ENCODE results near the gene MARK3. TPM values are rescaled to one million over a fixed set of nuclear protein-coding genes. Genes with fewer than 3 reads are reported as not detected.

MARK3 gene
- total RNA-seq, 1 experiment from 2014 or later: 78.0 TPM

GRCh38 chr14:103382376-103382775, 2.8 kb upstream of the MARK3 start:
- intact Hi-C loops (cut with micrococcal nuclease; ENCODE audit: unreplicated experiment): no loop called here
- H3K4me3 Mint-ChIP-seq (ENCODE audit: unreplicated experiment): no peak overlapping the region
- H3K27me3 Mint-ChIP-seq (ENCODE audit: insufficient read depth, unreplicated experiment): peaks cover 13% of the 10 kb centered on the region
- peaks cover 6% of the 10 kb centered on the region for H3K4me1 Mint-ChIP-seq (ENCODE audit: low read depth, unreplicated experiment)
- BruUV-seq (replicated peaks): no TSS peak
- H3K27ac Mint-ChIP-seq (ENCODE audit: unreplicated experiment): no peak overlapping the region
- Histone ChIP-seq H3K9me3 (no peaks in the 10 kb centered on the region), H3K4me3 (ENCODE audit: low read depth, low read length) (no peak overlapping the region), H3K36me3 (ENCODE audit: control insufficient read depth, insufficient read depth, low read length) (no peaks in the 10 kb centered on the region), H3K4me1 (0 out of 2 replicates have a peak, but pooled peaks cover 3% of the 10 kb centered on the region), H3K27me3 (replicated peaks; ENCODE audit: control insufficient read depth, insufficient read depth, low read length) (no peaks in the 10 kb centered on the region)
- peaks cover 12% of the 10 kb centered on the region for H3K36me3 Mint-ChIP-seq (ENCODE audit: insufficient read depth, unreplicated experiment)
- H3K9me3 Mint-ChIP-seq (ENCODE audit: unreplicated experiment): no peaks in the 10 kb centered on the region
- CTCF ChIA-PET: interaction anchor here (0.6 kb wide), 1 partner anchor 8 kb away, joined by 4 read pairs; no protein-coding TSS in a partner anchor
- DNase-seq: no peak
- TF ChIP-seq CTCF (IDR thresholded peaks at IDR 0.05; ENCODE audit: insufficient read depth in 1 of 2, low read depth in 1 of 2, low read length in 1 of 2, severe bottlenecking in 1 of 2, unreplicated experiment in 1 of 2): no peak
- POLR2A ChIA-PET: no interaction called here

- Mint-ChIP-seq H3K36me3 (ENCODE audit: insufficient read depth, unreplicated experiment) (peaks cover 12% of the 10 kb centered on the region), H3K27me3 (ENCODE audit: insufficient read depth, unreplicated experiment) (peaks cover 13% of the 10 kb centered on the region), H3K4me1 (ENCODE audit: low read depth, unreplicated experiment) (peaks cover 6% of the 10 kb centered on the region), H3K27ac (ENCODE audit: unreplicated experiment) (peak overlapping the region; percentile 86), H3K4me3 (ENCODE audit: unreplicated experiment) (peak overlapping the region; percentile 90), H3K9me3 (ENCODE audit: unreplicated experiment) (no peaks in the 10 kb centered on the region)
- no TSS peak for BruUV-seq (replicated peaks)
- POLR2A ChIA-PET: no interaction called here
- Histone ChIP-seq H3K36me3 (ENCODE audit: control insufficient read depth, insufficient read depth, low read length) (no peaks in the 10 kb centered on the region), H3K4me3 (ENCODE audit: low read depth, low read length) (peak overlapping the region; percentile 98), H3K9me3 (no peaks in the 10 kb centered on the region), H3K27me3 (replicated peaks; ENCODE audit: control insufficient read depth, insufficient read depth, low read length) (no peaks in the 10 kb centered on the region), H3K4me1 (peaks cover 9% of the 10 kb centered on the region; the same call in 1 of the 2 replicates)
- intact Hi-C loops (cut with micrococcal nuclease; ENCODE audit: unreplicated experiment): loop anchor here (5.0 kb wide), 1 partner anchor 32 kb away; no protein-coding TSS in a partner anchor
- CTCF ChIA-PET: interaction anchor here (0.6 kb wide), 1 partner anchor 39 kb away, joined by 6 read pairs; no protein-coding TSS in a partner anchor
- no peak for DNase-seq
- no peak for TF ChIP-seq CTCF (IDR thresholded peaks at IDR 0.05; ENCODE audit: insufficient read depth in 1 of 2, low read depth in 1 of 2, low read length in 1 of 2, severe bottlenecking in 1 of 2, unreplicated experiment in 1 of 2)
Measured at GRCh38 chr14:103384450-103385151, 614 bp upstream of the MARK3 start.

GRCh38 chr14:103385929-103386712, 906 bp downstream of the MARK3 start:
- Histone ChIP-seq H3K27me3 (replicated peaks; ENCODE audit: control insufficient read depth, insufficient read depth, low read length) (no peaks in the 10 kb centered on the region), H3K9me3 (no peaks in the 10 kb centered on the region), H3K4me1 (peaks cover 9% of the 10 kb centered on the region; the same call in 1 of the 2 replicates), H3K36me3 (ENCODE audit: control insufficient read depth, insufficient read depth, low read length) (no peaks in the 10 kb centered on the region), H3K4me3 (ENCODE audit: low read depth, low read length) (peak overlapping the region; percentile 98)
- TF ChIP-seq CTCF (IDR thresholded peaks at IDR 0.05; ENCODE audit: insufficient read depth in 1 of 2, low read depth in 1 of 2, low read length in 1 of 2, severe bottlenecking in 1 of 2, unreplicated experiment in 1 of 2): no peak
- peaks cover 10% of the 10 kb centered on the region for H3K27me3 Mint-ChIP-seq (ENCODE audit: insufficient read depth, unreplicated experiment)
- TSS peak; percentile 37 for BruUV-seq (replicated peaks)
- CTCF ChIA-PET: no interaction called here
- POLR2A ChIA-PET: interaction anchor here (0.8 kb wide), 1 partner anchor 48 kb away, joined by 3 read pairs; no protein-coding TSS in a partner anchor
- peak overlapping the region; percentile 45 for H3K27ac Mint-ChIP-seq (ENCODE audit: unreplicated experiment)
- H3K36me3 Mint-ChIP-seq (ENCODE audit: insufficient read depth, unreplicated experiment): peaks cover 12% of the 10 kb centered on the region
- intact Hi-C loops (cut with micrococcal nuclease; ENCODE audit: unreplicated experiment): loop anchor here (5.0 kb wide), 1 partner anchor 34 kb away; no protein-coding TSS in a partner anchor
- H3K4me1 Mint-ChIP-seq (ENCODE audit: low read depth, unreplicated experiment): peaks cover 6% of the 10 kb centered on the region
- H3K4me3 Mint-ChIP-seq (ENCODE audit: unreplicated experiment): peak overlapping the region; percentile 90
- no peaks in the 10 kb centered on the region for H3K9me3 Mint-ChIP-seq (ENCODE audit: unreplicated experiment)
- DNase-seq: peak in 1 of 2 experiments; percentile 30

All from Caco-2 (cell line).